Spleen (tissue), 11 donors: ENCODE data around the gene MEIKIN. TPM values are rescaled to one million over a fixed set of nuclear protein-coding genes. Genes with fewer than 3 reads are reported as not detected.
"Not testable (repeated sequence)": the region's sequence is repeated elsewhere in the genome, so short reads cannot be mapped to it uniquely, and the experiment has no call there.

Experiments
- DNase-seq: peaks from one replicate; pipeline ENCODE4 v3.0.0-alpha.2; 2020
- H3K27ac ChIP-seq, 8 donors: fragments of 200-600 bp; sonication (generic) in 7 of 8; 1 replicate in 4 of 8; 2 replicates in 4 of 8; pipeline versions ENCODE4 v1.5.0 to v1.8.0; 2016 to 2021; ENCODE audit warnings: inconsistent platforms in 4 of 8, mild to moderate bottlenecking in 4 of 8, moderate library complexity in 1 of 8
- H3K27me3 ChIP-seq, 7 donors: fragments of 200-600 bp; sonication (generic) in 6 of 7; replicated peaks in 1 of 7; 1 replicate in 4 of 7; 2 replicates in 3 of 7; pipeline versions ENCODE4 v1.5.0 to v1.8.0; 2016 to 2021; ENCODE audit warnings: inconsistent platforms in 3 of 7, mild to moderate bottlenecking in 1 of 7
- H3K36me3 ChIP-seq, 6 donors: fragments of 200-600 bp; sonication (generic) in 5 of 6; 1 replicate in 4 of 6; 2 replicates in 2 of 6; pipeline versions ENCODE4 v1.5.0 to v1.8.0; 2016 to 2021; ENCODE audit warnings: inconsistent platforms in 2 of 6
- H3K4me1 ChIP-seq, 6 donors: fragments of 200-600 bp; sonication (generic) in 5 of 6; 1 replicate in 3 of 6; 2 replicates in 3 of 6; pipeline versions ENCODE4 v1.5.0 to v1.8.0; 2016 to 2021; ENCODE audit warnings: inconsistent platforms in 3 of 6
- H3K4me3 ChIP-seq, 8 donors: fragments of 200-600 bp; sonication (generic) in 7 of 8; 1 replicate in 4 of 8; 2 replicates in 4 of 8; pipeline versions ENCODE4 v1.5.0 to v1.8.0; 2016 to 2021; ENCODE audit warnings: inconsistent platforms in 4 of 8, mild to moderate bottlenecking in 4 of 8, moderate library complexity in 2 of 8
- H3K9me3 ChIP-seq, 8 donors: fragments of 200-600 bp; sonication (generic) in 7 of 8; 1 replicate in 4 of 8; 2 replicates in 4 of 8; pipeline versions ENCODE4 v1.5.0 to v1.8.0; 2016 to 2021; ENCODE audit warnings: inconsistent platforms in 4 of 8
- CTCF ChIP-seq, 11 experiments: fragments of 200-600 bp in 7 of 11; fragments of 450-650 bp in 4 of 11; sonication (generic) in 4 of 11; IDR thresholded peaks in 8 of 11; conservative IDR thresholded peaks in 3 of 11; 1 replicate in 7 of 11; 2 replicates in 4 of 11; pipeline versions ENCODE4 v1.4.0 to v1.8.0; 2016 to 2021; ENCODE audit warnings: antibody characterized with exemption in 11 of 11, inconsistent platforms in 4 of 11, mild to moderate bottlenecking in 1 of 11
- POLR2A ChIP-seq, 3 donors: fragments of 450-650 bp; IDR thresholded peaks; one replicate each; pipeline ENCODE4 v1.5.1; 2017; ENCODE audit warnings: antibody characterized with exemption in 3 of 3, mild to moderate bottlenecking in 1 of 3
- POLR2AphosphoS5 ChIP-seq, 3 donors: sonication (generic); formaldehyde crosslinking; IDR thresholded peaks; one replicate each; pipeline ENCODE4 v1.5.1; 2017; ENCODE audit warnings: antibody characterized with exemption in 3 of 3
- WGBS, 5 donors: extraction: QIAGEN DNeasy Blood & Tissue Kit in 3 of 5; methylation state at CpG; one replicate each; pipeline versions ENCODE4 v1.1.5 to v1.1.7; 2013 to 2018; 5-methylcytosine and 5-hydroxymethylcytosine counted together
- intact Hi-C: fragments of 100-400 bp; cut with DNase I; formaldehyde crosslinking; loops from one replicate; pipeline ENCODE4 v1.15.0; 2023; ENCODE audit warnings: low total_unique reads
- polyA plus RNA-seq, 3 donors: library from polyadenylated mRNA; stranded (reverse); fragments of 200-250 nt; gene quantifications; one replicate each; pipeline ENCODE4 v1.2.1, GENCODE V29; 2013
- total RNA-seq, 7 donors: library from RNA; depleted of rRNA in 3 of 7; stranded (reverse); fragments of >200 nt in 3 of 7; fragmentation: NEBNext Ultra II Directional in 4 of 7; extraction: Animal tissue kit (Norgen Biotek cat#: 25700) in 4 of 7; gene quantifications; one replicate each; pipeline versions ENCODE4 v1.1.0 to v1.2.1, GENCODE V29; 2016 to 2021
- donor health status: healthy with polysubstance abuse.
- donor health status: DM: no; HTN: no; CAD: no; lungs with moderate emphysema.
- donor health status: DM: no; HTN: no; CAD: no.
- donor health status: Bipolar disorder and iron deficiency.
- donor health status: healthy.
- donor health status: DM: no; HTN: no; CAD: no.
- donor health status: DM: yes; HTN: yes; CAD: no.

Gene MEIKIN
- total and polyA plus RNA-seq, 10 donors, result 0.24 TPM; not detected in 9

- 74 to 86% (median 78%) methylated on average over 2 of the region's 2 CpGs for WGBS, 5 donors
- Histone ChIP-seq H3K27me3 (no peaks in the 10 kb centered on the region), H3K27ac (no peak overlapping the region), H3K36me3 (no peaks in the 10 kb centered on the region), H3K4me3 (no peak overlapping the region), H3K9me3 (peaks cover 3 to 69% (median 52%) of the 10 kb centered on the region in 8 donors), H3K4me1 (no peaks in the 10 kb centered on the region)
- no peak for DNase-seq
- intact Hi-C loops, result no loop called here
- no peak for TF ChIP-seq POLR2A (IDR thresholded peaks at IDR 0.05)
These were observed 96.8 kb downstream of the MEIKIN start for GRCh38 chr5:131848662-131849061.

- H3K27ac ChIP-seq, result no peak overlapping the region
- 58 to 88% (median 67%) methylated on average over 1 of the region's 1 CpG for WGBS, 5 donors
- H3K4me1 ChIP-seq, result no peaks in the 10 kb centered on the region
- H3K4me3 ChIP-seq, result no peak overlapping the region
- H3K27me3 ChIP-seq, result peaks cover 0 to 3% (median 0%) of the 10 kb centered on the region in 7 donors
- no peak for DNase-seq
- H3K9me3 ChIP-seq, result peaks cover 3 to 87% (median 63%) of the 10 kb centered on the region in 8 donors
- TF ChIP-seq POLR2AphosphoS5 (IDR thresholded peaks at IDR 0.05) (no peak), POLR2A (IDR thresholded peaks at IDR 0.05) (no peak), CTCF (IDR thresholded peaks at IDR 0.05 in 8 of 11, conservative IDR thresholded peaks at IDR 0.05 in 3 of 11) (no peak)
- intact Hi-C loops, result no loop called here
- H3K36me3 ChIP-seq, result peaks cover 0 to 4% (median 0%) of the 10 kb centered on the region in 6 donors
These were observed 98.9 kb downstream of the MEIKIN start for GRCh38 chr5:131846536-131846935.

GRCh38 chr5:131845828-131846227 lies 99.6 kb downstream of the MEIKIN start:
- H3K27me3 ChIP-seq, result peaks cover 0 to 3% (median 0%) of the 10 kb centered on the region in 7 donors
- TF ChIP-seq CTCF (IDR thresholded peaks at IDR 0.05 in 8 of 11, conservative IDR thresholded peaks at IDR 0.05 in 3 of 11) (no peak), POLR2A (IDR thresholded peaks at IDR 0.05) (no peak), POLR2AphosphoS5 (IDR thresholded peaks at IDR 0.05) (no peak)
- intact Hi-C loops, result no loop called here
- no peak overlapping the region for H3K4me3 ChIP-seq
- DNase-seq, result no peak
- H3K36me3 ChIP-seq, result peaks cover 0 to 4% (median 0%) of the 10 kb centered on the region in 6 donors
- peaks cover 3 to 85% (median 63%) of the 10 kb centered on the region in 8 donors for H3K9me3 ChIP-seq
- H3K27ac ChIP-seq, result no peak overlapping the region
- H3K4me1 ChIP-seq, result no peaks in the 10 kb centered on the region

- H3K9me3 ChIP-seq, result peaks cover 0 to 76% (median 53%) of the 10 kb centered on the region in 8 donors
- H3K4me3 ChIP-seq, H3K27me3 ChIP-seq, intact Hi-C loops, H3K27ac ChIP-seq, H3K4me1 ChIP-seq, H3K36me3 ChIP-seq, DNase-seq: not testable (repeated sequence)
- 67 to 100% (median 87%) methylated on average over 1 of the region's 1 CpG for WGBS, 5 donors
These were observed 102.5 kb downstream of the MEIKIN start for GRCh38 chr5:131842971-131843370.

- H3K27ac ChIP-seq, H3K27me3 ChIP-seq, DNase-seq, H3K4me1 ChIP-seq, intact Hi-C loops, H3K4me3 ChIP-seq, H3K36me3 ChIP-seq: not testable (repeated sequence)
- 86 to 100% (median 96%) methylated on average over 2 of the region's 2 CpGs for WGBS, 5 donors
- peaks cover 0 to 11% (median 9%) of the 10 kb centered on the region in 8 donors for H3K9me3 ChIP-seq
These were observed 112.8 kb downstream of the MEIKIN start for GRCh38 chr5:131832702-131833101.
